ENCODE measurements around the gene RGS6. TPM values are rescaled to one million over a fixed set of nuclear protein-coding genes. Genes with fewer than 3 reads are reported as not detected.

Gene RGS6
- total and polyA plus RNA-seq, 8 donors = 0.12 to 4.1 (median 2.8) TPM

- ATAC-seq (no peak), DNase-seq (no peak)
- Histone ChIP-seq H3K9me3 (no peaks in the 10 kb centered on the region), H3K36me3 (no peaks in the 10 kb centered on the region), H3K27ac (no peak overlapping the region), H3K4me1 (no peaks in the 10 kb centered on the region), H3K4me3 (no peak overlapping the region), H3K27me3 (no peaks in the 10 kb centered on the region)
- TF ChIP-seq CTCF (IDR thresholded peaks at IDR 0.05) = no peak
- intact Hi-C loops (cut with DNase I) = no loop called here
Observed at GRCh38 chr14:72350215-72350614, 418.0 kb downstream of the RGS6 start.

- ATAC-seq (no peak), DNase-seq (no peak)
- no peaks in the 10 kb centered on the region for H3K4me1 ChIP-seq
- no peak overlapping the region for H3K27ac ChIP-seq
- peaks cover 0 to 2% of the 10 kb centered on the region in 2 donors for H3K9me3 ChIP-seq
- H3K36me3 ChIP-seq = no peaks in the 10 kb centered on the region
- no peaks in the 10 kb centered on the region for H3K27me3 ChIP-seq
- no peak for TF ChIP-seq CTCF (IDR thresholded peaks at IDR 0.05)
- no peak overlapping the region for H3K4me3 ChIP-seq
- intact Hi-C loops (cut with DNase I) = no loop called here
Observed at GRCh38 chr14:72352012-72352411, 419.8 kb downstream of the RGS6 start.

- TF ChIP-seq CTCF (IDR thresholded peaks at IDR 0.05) = no peak
- H3K27me3 ChIP-seq = no peaks in the 10 kb centered on the region
- no peak overlapping the region for H3K27ac ChIP-seq
- no peaks in the 10 kb centered on the region for H3K4me1 ChIP-seq
- no peak overlapping the region for H3K4me3 ChIP-seq
- ATAC-seq (no peak), DNase-seq (no peak)
- H3K9me3 ChIP-seq = no peaks in the 10 kb centered on the region
- H3K36me3 ChIP-seq = no peaks in the 10 kb centered on the region
- intact Hi-C loops (cut with DNase I) = no loop called here
Observed at GRCh38 chr14:72366619-72367018, 434.4 kb downstream of the RGS6 start.

GRCh38 chr14:72369106-72369505 lies 436.9 kb downstream of the RGS6 start:
- DNase-seq (no peak), ATAC-seq (no peak)
- intact Hi-C loops (cut with DNase I) = no loop called here
- Histone ChIP-seq H3K27ac (no peak overlapping the region), H3K4me1 (no peaks in the 10 kb centered on the region), H3K4me3 (no peak overlapping the region), H3K36me3 (no peaks in the 10 kb centered on the region), H3K27me3 (no peaks in the 10 kb centered on the region), H3K9me3 (no peaks in the 10 kb centered on the region)
- no peak for TF ChIP-seq CTCF (IDR thresholded peaks at IDR 0.05)

- Histone ChIP-seq H3K27ac (no peak overlapping the region), H3K4me3 (no peak overlapping the region), H3K36me3 (no peaks in the 10 kb centered on the region), H3K4me1 (no peaks in the 10 kb centered on the region), H3K9me3 (peaks cover 0 to 15% of the 10 kb centered on the region in 2 donors), H3K27me3 (no peaks in the 10 kb centered on the region)
- intact Hi-C loops (cut with DNase I) = no loop called here
- DNase-seq (no peak), ATAC-seq (no peak)
- TF ChIP-seq CTCF (IDR thresholded peaks at IDR 0.05) = no peak
Observed at GRCh38 chr14:72377016-72377415, 444.8 kb downstream of the RGS6 start.

All from left lung (tissue), 10 donors.